K562 (cell line): ENCODE measurements around the gene NDUFV3. TPM values are rescaled to one million over a fixed set of nuclear protein-coding genes. Genes with fewer than 3 reads are reported as not detected.

ENCODE experiments used
- BCOR ChIP-seq: fragments of 450-650 bp; IDR thresholded peaks from 2 replicates; pipeline ENCODE4 v1.6.1; 2016
- COPS2 ChIP-seq: fragments of 450-650 bp; conservative IDR thresholded peaks from 2 replicates; pipeline ENCODE4 v1.6.1; 2016; ENCODE audit warnings: mild to moderate bottlenecking, moderate library complexity
- FOXP4 ChIP-seq: sonication (generic); formaldehyde crosslinking; IDR thresholded peaks from 2 replicates; pipeline ENCODE4 v1.8.0; 2022; ENCODE audit warnings: mild to moderate bottlenecking, missing genetic modification reagents, borderline replicate concordance
- KDM4B ChIP-seq, 2 experiments: fragments of 450-650 bp in 1 of 2; sonication (generic) in 1 of 2; IDR thresholded peaks; 2 replicates each; pipeline ENCODE4 v1.6.1; 2016 to 2017; ENCODE audit warnings: borderline replicate concordance in 2 of 2, antibody characterized with exemption in 1 of 2, low read depth in 1 of 2, mild to moderate bottlenecking in 1 of 2
- KLF13 ChIP-seq: fragments of 450-650 bp; IDR thresholded peaks from 2 replicates; pipeline ENCODE4 v1.6.1; 2016; ENCODE audit warnings: missing genetic modification characterization, low read depth, mild to moderate bottlenecking, missing compliant biosample characterization, moderate library complexity, borderline replicate concordance
- MAZ ChIP-seq, 2 experiments: fragments of 450-650 bp in 1 of 2; sonication (generic) in 1 of 2; formaldehyde crosslinking; IDR thresholded peaks in 1 of 2; conservative IDR thresholded peaks in 1 of 2; 2 replicates each; pipeline versions ENCODE4 v1.4.0 to v1.5.0; 2020; ENCODE audit warnings: mild to moderate bottlenecking in 1 of 2, missing genetic modification reagents in 1 of 2
- MXI1 ChIP-seq: IDR thresholded peaks from 2 replicates; pipeline ENCODE4 v1.6.1; 2011; ENCODE audit warnings: low read depth, mild to moderate bottlenecking, improper control_type of control experiment, low read length
- PHB2 ChIP-seq: fragments of 450-650 bp; IDR thresholded peaks from 2 replicates; pipeline ENCODE4 v1.6.1; 2017; ENCODE audit warnings: low read depth
- SMARCB1 ChIP-seq: IDR thresholded peaks from 2 replicates; pipeline ENCODE4 v1.6.1; 2011; ENCODE audit warnings: improper control_type of control experiment, low read depth; ENCODE audit not compliant: insufficient read length
- TAL1 ChIP-seq: fragments of 450-650 bp; IDR thresholded peaks from 2 replicates; pipeline ENCODE4 v1.6.1; 2016; ENCODE audit warnings: mild to moderate bottlenecking
- TEAD1 ChIP-seq, 2 experiments: fragments of 450-650 bp in 1 of 2; sonication (generic) in 1 of 2; formaldehyde crosslinking; IDR thresholded peaks; 2 replicates each; pipeline versions ENCODE4 v1.4.0 to v1.8.0; 2020 to 2022; ENCODE audit warnings: mild to moderate bottlenecking in 2 of 2, missing genetic modification reagents in 1 of 2
- THAP12 ChIP-seq: fragments of 250-450 bp; sonication (Bioruptor Pico); IDR thresholded peaks from 2 replicates; pipeline ENCODE4 v1.9.0; 2021; ENCODE audit warnings: mild to moderate bottlenecking, inconsistent platforms
- ZBTB34 ChIP-seq: fragments of 250-450 bp; sonication (Bioruptor Pico); IDR thresholded peaks from 2 replicates; pipeline ENCODE4 v1.8.0; 2021; ENCODE audit warnings: mild to moderate bottlenecking, moderate library complexity
- ZNF511 ChIP-seq: sonication (generic); formaldehyde crosslinking; IDR thresholded peaks from 2 replicates; pipeline ENCODE4 v1.8.0; 2022; ENCODE audit warnings: mild to moderate bottlenecking, missing genetic modification reagents
- ZNF561 ChIP-seq: fragments of 450-650 bp; formaldehyde crosslinking; conservative IDR thresholded peaks from 2 replicates; pipeline ENCODE4 v1.4.0; 2020; ENCODE audit warnings: mild to moderate bottlenecking, moderate library complexity
- ZNF696 ChIP-seq: fragments of 250-450 bp; sonication (Bioruptor Pico); conservative IDR thresholded peaks from 2 replicates; pipeline ENCODE4 v1.4.0; 2020; ENCODE audit warnings: mild to moderate bottlenecking, moderate library complexity
- ZNF780A ChIP-seq: fragments of 250-450 bp; sonication (Bioruptor Pico); IDR thresholded peaks from 2 replicates; pipeline ENCODE4 v1.5.0; 2021; ENCODE audit warnings: mild to moderate bottlenecking
- polyA plus RNA-seq, 8 experiments: library from polyadenylated mRNA; depleted of rRNA in 4 of 8; stranded (reverse) in 5 of 8; unstranded in 3 of 8; fragments of >200 nt; fragmentation: Nextera tagmentation in 2 of 8; fragmentation: Illumina TruSeq in 1 of 8; extraction: Ambion mirVana in 2 of 8; extraction: Trizol in 1 of 8; gene quantifications; 2 replicates each; pipeline versions ENCODE4 v1.2.1 to v1.2.3, GENCODE V29; 2011 to 2014; ENCODE audit warnings: inconsistent platforms in 1 of 8, missing spikeins in 1 of 8
- total RNA-seq, 7 experiments: library from RNA; depleted of rRNA in 6 of 7; stranded (reverse); fragments of >200 nt in 6 of 7; fragmentation: Illumina TruSeq in 2 of 7; extraction: Trizol in 2 of 7; gene quantifications; 2 replicates each; pipeline versions ENCODE4 v1.2.1 to v1.2.3, GENCODE V29; 2011 to 2021; ENCODE audit warnings: low replicate concordance in 1 of 7
- TF ChIP-seq, protein P1 (sequence below): sonication (generic); formaldehyde crosslinking; IDR thresholded peaks from 2 replicates; pipeline ENCODE4 v1.8.1; 2023; ENCODE audit warnings: mild to moderate bottlenecking, missing genetic modification reagents, moderate library complexity
- TF ChIP-seq, protein P2 (sequence below): fragments of 450-650 bp; IDR thresholded peaks from 2 replicates; pipeline ENCODE4 v1.6.1; 2016; ENCODE audit warnings: borderline replicate concordance

NDUFV3 gene
- total and polyA plus RNA-seq, 9 of the 15 experiments (the other 6 are each of a cell fraction or from before 2014, with no cell fraction given) = 19.1 to 87.8 (median 74.3) TPM

- TF ChIP-seq, protein P1, sequence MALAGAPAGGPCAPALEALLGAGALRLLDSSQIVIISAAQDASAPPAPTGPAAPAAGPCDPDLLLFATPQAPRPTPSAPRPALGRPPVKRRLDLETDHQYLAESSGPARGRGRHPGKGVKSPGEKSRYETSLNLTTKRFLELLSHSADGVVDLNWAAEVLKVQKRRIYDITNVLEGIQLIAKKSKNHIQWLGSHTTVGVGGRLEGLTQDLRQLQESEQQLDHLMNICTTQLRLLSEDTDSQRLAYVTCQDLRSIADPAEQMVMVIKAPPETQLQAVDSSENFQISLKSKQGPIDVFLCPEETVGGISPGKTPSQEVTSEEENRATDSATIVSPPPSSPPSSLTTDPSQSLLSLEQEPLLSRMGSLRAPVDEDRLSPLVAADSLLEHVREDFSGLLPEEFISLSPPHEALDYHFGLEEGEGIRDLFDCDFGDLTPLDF (CRISPR knock-in tag) = peak; percentile 48; the same call in 1 of the 2 replicates
- TF ChIP-seq FOXP4 (CRISPR knock-in tag) = 0 out of 2 replicates have a peak, but pooled peaks have one; percentile 12
- TF ChIP-seq ZNF696 (CRISPR knock-in tag) = no peak
- TF ChIP-seq MAZ (CRISPR knock-in tag; conservative IDR thresholded peaks at IDR 0.05 in 1 of 2, IDR thresholded peaks at IDR 0.05 in 1 of 2) = no peak
- TF ChIP-seq ZBTB34 (CRISPR knock-in tag) = no peak
- TF ChIP-seq BCOR = no peak
- no peak for TF ChIP-seq THAP12 (CRISPR knock-in tag)
- no peak for TF ChIP-seq KLF13 (tag)
- TF ChIP-seq ZNF780A = no peak
- TF ChIP-seq ZNF561 (CRISPR knock-in tag) = no peak
- peak in 1 of 2 experiments; percentile 4; a peak in 1 of 4 replicates for TF ChIP-seq TEAD1 (CRISPR knock-in tag; IDR thresholded peaks at IDR 0.05)
- peak; percentile 84; the same call in 1 of the 2 replicates for TF ChIP-seq ZNF511 (CRISPR knock-in tag)
- TF ChIP-seq COPS2 = no peak
- no peak for TF ChIP-seq SMARCB1
- TF ChIP-seq TAL1 = no peak
- TF ChIP-seq, protein P2, sequence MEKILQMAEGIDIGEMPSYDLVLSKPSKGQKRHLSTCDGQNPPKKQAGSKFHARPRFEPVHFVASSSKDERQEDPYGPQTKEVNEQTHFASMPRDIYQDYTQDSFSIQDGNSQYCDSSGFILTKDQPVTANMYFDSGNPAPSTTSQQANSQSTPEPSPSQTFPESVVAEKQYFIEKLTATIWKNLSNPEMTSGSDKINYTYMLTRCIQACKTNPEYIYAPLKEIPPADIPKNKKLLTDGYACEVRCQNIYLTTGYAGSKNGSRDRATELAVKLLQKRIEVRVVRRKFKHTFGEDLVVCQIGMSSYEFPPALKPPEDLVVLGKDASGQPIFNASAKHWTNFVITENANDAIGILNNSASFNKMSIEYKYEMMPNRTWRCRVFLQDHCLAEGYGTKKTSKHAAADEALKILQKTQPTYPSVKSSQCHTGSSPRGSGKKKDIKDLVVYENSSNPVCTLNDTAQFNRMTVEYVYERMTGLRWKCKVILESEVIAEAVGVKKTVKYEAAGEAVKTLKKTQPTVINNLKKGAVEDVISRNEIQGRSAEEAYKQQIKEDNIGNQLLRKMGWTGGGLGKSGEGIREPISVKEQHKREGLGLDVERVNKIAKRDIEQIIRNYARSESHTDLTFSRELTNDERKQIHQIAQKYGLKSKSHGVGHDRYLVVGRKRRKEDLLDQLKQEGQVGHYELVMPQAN = peak; percentile 80; the same call in 1 of the 2 replicates
- TF ChIP-seq PHB2 = no peak
- no peak for TF ChIP-seq KDM4B (IDR thresholded peaks at IDR 0.05; ENCODE audit: borderline replicate concordance in 2 of 2, low read depth in 1 of 2)
- no peak for TF ChIP-seq MXI1
Observed at GRCh38 chr21:42892582-42892930, 553 bp upstream of the NDUFV3 start (continued).
